ENCODE results near the gene SIGLEC5.

DNA sequence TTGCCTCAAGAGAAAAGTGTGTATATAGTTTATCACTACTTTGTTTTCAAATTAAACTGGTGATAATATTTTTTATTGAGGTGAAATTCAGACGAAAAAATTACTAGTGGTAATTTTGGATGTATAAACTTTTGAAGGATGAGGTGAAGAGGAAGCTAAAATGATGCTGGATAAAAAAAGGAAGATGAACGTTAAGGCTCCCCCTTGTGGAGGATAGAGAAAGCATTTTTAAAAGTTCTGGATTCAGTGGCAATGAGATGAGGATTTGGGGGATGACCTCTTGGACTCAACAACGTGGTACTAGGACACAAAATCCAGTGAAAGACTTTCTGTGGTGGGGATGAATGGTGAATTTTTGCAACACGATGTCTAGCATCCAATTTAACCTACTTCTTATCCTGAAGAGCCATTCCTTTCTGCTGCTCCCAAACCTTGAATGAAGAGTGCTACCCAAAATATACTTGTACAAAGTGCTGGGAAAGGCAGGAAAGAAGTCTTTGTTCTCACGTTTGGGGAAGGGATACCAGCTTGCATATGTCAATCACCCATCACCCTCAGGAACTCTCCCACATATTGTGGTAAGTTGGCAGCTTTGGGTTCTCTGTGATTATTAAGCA lies 7.3 kb upstream of the SIGLEC5 start:
- TF ChIP-seq CTCF (IDR thresholded peaks at IDR 0.05) (peak in 2 of 6 experiments; percentile 22 to 58), POLR2A (IDR thresholded peaks at IDR 0.05) (no peak)
